GM23248 (cell line): ENCODE data around the gene PCDHA2. TPM values are rescaled to one million over a fixed set of nuclear protein-coding genes. Genes with fewer than 3 reads are reported as not detected.
"Not testable (repeated sequence)": the region's sequence is repeated elsewhere in the genome, so short reads cannot be mapped to it uniquely, and the experiment has no call there.

ENCODE experiments used
- DNase-seq: peaks from one replicate; pipeline ENCODE4 v3.0.0-alpha.2; 2015
- H2AFZ ChIP-seq: fragments of 200-600 bp; sonication (generic); 2 replicates; pipeline ENCODE4 v1.6.1; 2016; ENCODE audit warnings: antibody characterized with exemption
- H3F3A ChIP-seq: fragments of 200-600 bp; sonication (generic); 2 replicates; pipeline ENCODE4 v1.6.1; 2016; ENCODE audit warnings: mild to moderate bottlenecking, antibody characterized with exemption, mixed run types; ENCODE audit not compliant: insufficient read depth
- H3K27ac ChIP-seq: fragments of 200-600 bp; sonication (generic); 2 replicates; pipeline ENCODE4 v1.5.1; 2016; ENCODE audit warnings: mild to moderate bottlenecking
- H3K27me3 ChIP-seq: fragments of 200-600 bp; sonication (generic); replicated peaks from 2 replicates; pipeline ENCODE4 v1.6.1; 2016; ENCODE audit warnings: mild to moderate bottlenecking; ENCODE audit not compliant: insufficient read depth
- H3K36me3 ChIP-seq: fragments of 200-600 bp; sonication (generic); 2 replicates; pipeline ENCODE4 v1.6.1; 2016; ENCODE audit warnings: low read depth, mild to moderate bottlenecking
- H3K4me1 ChIP-seq: fragments of 200-600 bp; sonication (generic); 2 replicates; pipeline ENCODE4 v1.6.1; 2016; ENCODE audit warnings: mild to moderate bottlenecking; ENCODE audit not compliant: insufficient read depth
- H3K4me2 ChIP-seq: fragments of 200-600 bp; sonication (generic); one replicate; pipeline ENCODE4 v1.6.1; 2016; ENCODE audit warnings: mild to moderate bottlenecking; ENCODE audit not compliant: unreplicated experiment
- H3K4me3 ChIP-seq: fragments of 200-600 bp; sonication (generic); 2 replicates; pipeline ENCODE4 v1.5.1; 2016; ENCODE audit warnings: mild to moderate bottlenecking
- H3K79me2 ChIP-seq: fragments of 200-600 bp; sonication (generic); 2 replicates; pipeline ENCODE4 v1.6.1; 2016; ENCODE audit warnings: mild to moderate bottlenecking; ENCODE audit not compliant: insufficient read depth
- H3K9ac ChIP-seq: fragments of 200-600 bp; sonication (generic); 2 replicates; pipeline ENCODE4 v1.6.1; 2016; ENCODE audit warnings: mild to moderate bottlenecking
- H3K9me2 ChIP-seq: fragments of 200-600 bp; sonication (generic); 2 replicates; pipeline ENCODE4 v1.6.1; 2016; ENCODE audit warnings: mixed run types, mild to moderate bottlenecking, moderate library complexity; ENCODE audit not compliant: insufficient read depth
- H3K9me3 ChIP-seq: fragments of 200-600 bp; sonication (generic); one replicate; pipeline ENCODE4 v1.6.1; 2017; ENCODE audit warnings: low read depth
- H4K20me1 ChIP-seq: fragments of 200-600 bp; sonication (generic); 2 replicates; pipeline ENCODE4 v1.6.0; 2016; ENCODE audit not compliant: insufficient read depth
- EZH2 ChIP-seq: fragments of 200-600 bp; sonication (generic); IDR thresholded peaks from 2 replicates; pipeline ENCODE4 v1.6.1; 2018; ENCODE audit warnings: antibody characterized with exemption, mild to moderate bottlenecking; ENCODE audit not compliant: insufficient read depth, poor library complexity, severe bottlenecking
- EZH2phosphoT487 ChIP-seq: fragments of 200-600 bp; sonication (generic); IDR thresholded peaks from 2 replicates; pipeline ENCODE4 v1.6.1; 2018; ENCODE audit warnings: antibody characterized with exemption, moderate library complexity, mild to moderate bottlenecking, low read depth; ENCODE audit not compliant: insufficient read depth
- WGBS, 2 experiments: methylation state at CpG; one replicate each; pipeline ENCODE4 v1.1.6; 2015 to 2017; ENCODE audit warnings: low lambda C conversion rate in 2 of 2, low coverage in 1 of 2; ENCODE audit errors: missing lambda C conversion rate in 2 of 2; 5-methylcytosine and 5-hydroxymethylcytosine counted together
- in situ Hi-C: fragments of 300-500 bp; cut with MboI; formaldehyde crosslinking; loops from 2 replicates; pipeline ENCODE4 v1.15.0; 2020
- polyA plus RNA-seq: library from polyadenylated mRNA; unstranded; fragments of >200 nt; fragmentation: Nextera tagmentation; extraction: Ambion mirVana; gene quantifications from 2 replicates; pipeline ENCODE4 v1.2.1, GENCODE V29; 2016
- total RNA-seq: library from RNA; depleted of rRNA; stranded (reverse); fragments of >200 nt; shearing (Covaris generic); gene quantifications from 2 replicates; pipeline ENCODE4 v1.2.3, GENCODE V29; 2014

Gene PCDHA2
- total and polyA plus RNA-seq, 2 experiments from 2014 or later, result 0.06 TPM; not detected in 1

DNA sequence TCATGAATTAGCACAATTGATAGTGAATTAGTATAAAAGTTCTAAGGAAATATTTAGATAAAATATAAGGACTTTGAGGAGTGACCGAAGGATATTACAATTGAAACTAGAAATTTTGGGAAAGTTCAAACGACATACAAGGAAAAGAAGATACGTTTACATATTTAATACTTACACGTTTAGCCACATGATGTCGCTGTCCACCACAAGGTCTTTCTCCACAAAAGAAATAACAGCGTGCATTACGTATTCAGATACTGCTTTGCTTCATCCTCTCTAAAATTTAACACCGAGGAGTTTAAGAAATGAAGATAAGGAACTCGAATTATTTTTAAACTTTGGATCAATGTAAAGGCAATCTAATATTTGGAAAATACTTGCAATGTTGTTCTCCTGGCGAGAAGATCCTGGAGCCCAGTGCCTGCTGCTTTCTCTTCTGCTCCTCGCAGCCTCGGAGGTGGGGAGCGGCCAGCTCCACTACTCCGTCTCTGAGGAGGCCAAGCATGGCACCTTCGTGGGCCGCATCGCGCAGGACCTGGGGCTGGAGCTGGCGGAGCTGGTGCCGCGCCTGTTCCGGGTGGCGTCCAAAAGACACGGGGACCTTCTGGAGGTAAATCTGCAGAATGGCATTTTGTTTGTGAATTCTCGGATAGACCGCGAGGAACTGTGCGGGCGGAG lies 6.3 kb downstream of the PCDHA2 start, which contains the start of gene PCDHA3:
PCDHA3 (plus strand) TSS at position 242 of the 678 bp plus-strand sequence.
- no peaks in the 10 kb centered on the region for H3K36me3 ChIP-seq
- peak within 1 kb of the TSS; percentile 42 for H3K4me3 ChIP-seq
- H3K27me3 ChIP-seq, result no peaks in the 10 kb centered on the region
- WGBS, 2 experiments, result 21 to 22% methylated on average over 29 of the region's 29 CpGs
- H3K9me3 ChIP-seq, result no peaks in the 10 kb centered on the region
- H3K79me2 ChIP-seq, result no peaks in the 10 kb centered on the region
- no peaks in the 10 kb centered on the region for H3K4me1 ChIP-seq
- DNase-seq, result peak; percentile 33
- no peaks in the 10 kb centered on the region for H4K20me1 ChIP-seq
- no peak within 1 kb of the TSS for H3K4me2 ChIP-seq
- no peak within 1 kb of the TSS for H3K9ac ChIP-seq
- H2AFZ ChIP-seq, result peak within 1 kb of the TSS; percentile 31
- TF ChIP-seq EZH2phosphoT487 (no peak), EZH2 (no peak)
- no peaks in the 10 kb centered on the region for H3K9me2 ChIP-seq
- no peaks in the 10 kb centered on the region for H3F3A ChIP-seq
- H3K27ac ChIP-seq, result no peak within 1 kb of the TSS
- in situ Hi-C loops, result no loop called here

DNA sequence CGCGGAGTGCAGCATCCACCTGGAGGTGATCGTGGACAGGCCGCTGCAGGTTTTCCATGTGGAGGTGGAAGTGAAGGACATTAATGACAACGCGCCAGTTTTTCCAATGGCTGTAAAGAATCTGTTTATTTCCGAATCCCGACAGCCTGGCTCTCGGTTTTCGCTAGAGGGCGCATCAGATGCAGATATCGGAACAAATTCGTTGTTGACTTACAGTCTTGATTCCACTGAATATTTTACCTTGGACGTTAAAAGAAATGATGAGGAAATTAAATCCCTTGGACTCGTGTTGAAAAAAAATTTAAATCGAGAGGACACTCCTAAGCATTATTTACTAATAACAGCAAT lies 6.8 kb downstream of the PCDHA2 start:
- in situ Hi-C loops, result no loop called here
- peak; percentile 1 for DNase-seq
- TF ChIP-seq EZH2, result no peak
- no peak for TF ChIP-seq EZH2phosphoT487
- H2AFZ ChIP-seq, result peak overlapping the region; percentile 31; the same call in 1 of the 2 replicates
- H3K79me2 ChIP-seq, result no peaks in the 10 kb centered on the region
- no peak overlapping the region for H3K4me2 ChIP-seq
- no peaks in the 10 kb centered on the region for H3K4me1 ChIP-seq
- H4K20me1 ChIP-seq, result no peaks in the 10 kb centered on the region
- H3K9me3 ChIP-seq, result no peaks in the 10 kb centered on the region
- H3K27me3 ChIP-seq, result no peaks in the 10 kb centered on the region
- H3K27ac ChIP-seq, result no peak overlapping the region
- 13 to 16% methylated on average over 16 of the region's 16 CpGs for WGBS, 2 experiments
- no peaks in the 10 kb centered on the region for H3K36me3 ChIP-seq
- peak overlapping the region; percentile 42; the same call in 1 of the 2 replicates for H3K4me3 ChIP-seq
- H3K9me2 ChIP-seq, result no peaks in the 10 kb centered on the region
- no peaks in the 10 kb centered on the region for H3F3A ChIP-seq
- no peak overlapping the region for H3K9ac ChIP-seq

DNA sequence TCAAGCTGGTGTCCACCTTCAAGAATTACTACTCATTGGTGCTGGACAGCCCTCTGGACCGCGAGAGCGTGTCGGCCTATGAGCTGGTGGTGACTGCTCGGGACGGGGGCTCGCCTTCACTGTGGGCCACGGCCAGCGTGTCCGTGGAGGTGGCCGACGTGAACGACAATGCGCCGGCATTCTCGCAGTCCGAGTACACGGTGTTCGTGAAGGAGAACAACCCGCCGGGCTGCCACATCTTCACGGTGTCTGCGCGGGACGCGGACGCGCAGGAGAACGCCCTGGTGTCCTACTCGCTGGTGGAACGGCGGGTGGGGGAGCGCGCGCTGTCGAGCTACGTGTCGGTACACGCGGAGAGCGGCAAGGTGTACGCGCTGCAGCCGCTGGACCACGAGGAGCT lies 7.7 kb downstream of the PCDHA2 start:
- H3K27me3 ChIP-seq, H3K9ac ChIP-seq, H3K4me2 ChIP-seq, H3K79me2 ChIP-seq, H3K27ac ChIP-seq, H4K20me1 ChIP-seq, in situ Hi-C loops, H3K4me1 ChIP-seq, DNase-seq, H3K4me3 ChIP-seq, H2AFZ ChIP-seq, H3K9me3 ChIP-seq, H3F3A ChIP-seq, H3K36me3 ChIP-seq, H3K9me2 ChIP-seq: not testable (repeated sequence)
- WGBS, 2 experiments, result 46 to 50% methylated on average over 36 to 45 of the region's 45 CpGs

DNA sequence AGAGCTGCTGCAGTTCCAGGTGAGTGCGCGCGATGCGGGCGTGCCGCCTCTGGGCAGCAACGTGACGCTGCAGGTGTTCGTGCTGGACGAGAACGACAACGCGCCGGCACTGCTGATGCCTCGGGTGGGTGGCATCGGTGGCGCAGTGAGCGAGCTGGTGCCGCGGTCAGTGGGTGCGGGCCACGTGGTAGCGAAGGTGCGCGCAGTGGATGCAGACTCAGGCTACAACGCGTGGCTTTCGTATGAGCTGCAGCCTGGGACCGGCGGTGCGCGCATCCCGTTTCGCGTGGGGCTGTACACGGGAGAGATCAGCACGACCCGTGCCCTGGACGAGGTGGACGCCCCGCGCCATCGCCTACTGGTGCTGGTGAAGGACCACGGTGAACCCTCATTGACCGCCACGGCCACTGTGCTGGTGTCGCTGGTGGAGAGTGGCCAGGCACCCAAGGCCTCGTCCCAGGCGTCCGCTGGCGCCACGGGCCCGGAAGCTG lies 8.2 kb downstream of the PCDHA2 start:
- Histone ChIP-seq H3K4me2 (no peak overlapping the region), H3K27me3 (no peaks in the 10 kb centered on the region), H3K4me3 (no peak overlapping the region), H3K27ac (no peak overlapping the region), H4K20me1 (no peaks in the 10 kb centered on the region), H3K4me1 (no peaks in the 10 kb centered on the region), H2AFZ (no peak overlapping the region), H3K9me2 (no peaks in the 10 kb centered on the region), H3F3A (no peaks in the 10 kb centered on the region), H3K9me3 (no peaks in the 10 kb centered on the region), H3K79me2 (no peaks in the 10 kb centered on the region), H3K9ac (no peak overlapping the region), H3K36me3 (no peaks in the 10 kb centered on the region)
- WGBS, 2 experiments, result 46 to 50% methylated on average over 39 to 53 of the region's 53 CpGs
- no peak for DNase-seq
- in situ Hi-C loops, result no loop called here
- no peak for TF ChIP-seq EZH2
- TF ChIP-seq EZH2phosphoT487, result no peak
